A673 (cell line): ENCODE data around the gene ZNRF3. TPM values are rescaled to one million over a fixed set of nuclear protein-coding genes. Genes with fewer than 3 reads are reported as not detected.

Source experiments
- BruUV-seq: library from RNA; stranded (reverse); fragments of 400-500 nt; replicated peaks from 2 replicates; lab custom pipeline; 2021; lab: Mats Ljungman, UMichigan
- CTCF ChIA-PET: fragments of 300-600 bp; sonication (Branson Sonifier 250); formaldehyde crosslinking; loops from one replicate; lab custom pipeline; 2022; ENCODE audit warnings: antibody characterized with exemption; lab: Charles Lee
- POLR2A ChIA-PET: fragments of 300-600 bp; sonication (Branson Sonifier 250); formaldehyde crosslinking; loops from one replicate; lab custom pipeline; 2022; ENCODE audit warnings: antibody characterized with exemption; ENCODE audit not compliant: low non-redundant PET; lab: Charles Lee
- DNase-seq: peaks from one replicate; pipeline ENCODE4 v3.0.0-alpha.2; 2015; ENCODE audit warnings: low spot score
- H3K27ac ChIP-seq: fragments of 200-600 bp; sonication (generic); 2 replicates; pipeline ENCODE4 v1.5.1; 2016; ENCODE audit warnings: mixed run types, low read depth, mild to moderate bottlenecking, mixed read lengths, antibody characterized with exemption, low read length; ENCODE audit not compliant: poor library complexity, severe bottlenecking
- H3K27me3 ChIP-seq: fragments of 200-600 bp; sonication (generic); replicated peaks from 2 replicates; pipeline ENCODE4 v1.6.1; 2017; ENCODE audit warnings: mixed run types, low read depth, mild to moderate bottlenecking, mixed read lengths, antibody characterized with exemption, low read length; ENCODE audit not compliant: insufficient read depth, poor library complexity
- H3K36me3 ChIP-seq: fragments of 200-600 bp; sonication (generic); 2 replicates; pipeline ENCODE4 v1.6.1; 2016; ENCODE audit warnings: mixed run types, mild to moderate bottlenecking, mixed read lengths, antibody characterized with exemption, low read length; ENCODE audit not compliant: insufficient read depth, poor library complexity, severe bottlenecking
- H3K4me1 ChIP-seq: fragments of 200-600 bp; sonication (generic); 2 replicates; pipeline ENCODE4 v1.6.1; 2017; ENCODE audit warnings: mixed run types, mild to moderate bottlenecking, mixed read lengths, antibody characterized with exemption, low read length; ENCODE audit not compliant: insufficient read depth, poor library complexity, severe bottlenecking
- H3K4me3 ChIP-seq: fragments of 200-600 bp; sonication (generic); 2 replicates; pipeline ENCODE4 v1.5.1; 2016; ENCODE audit warnings: low read depth, mixed run types, mild to moderate bottlenecking, mixed read lengths, low read length; ENCODE audit not compliant: poor library complexity, severe bottlenecking
- H3K9me3 ChIP-seq: fragments of 200-600 bp; sonication (generic); 2 replicates; pipeline ENCODE4 v1.6.1; 2016; ENCODE audit warnings: mixed run types, low read depth, mild to moderate bottlenecking, mixed read lengths, antibody characterized with exemption, low read length; ENCODE audit not compliant: poor library complexity, severe bottlenecking
- EZH2 ChIP-seq: fragments of 200-600 bp; sonication (generic); IDR thresholded peaks from 2 replicates; pipeline ENCODE4 v1.6.1; 2017; ENCODE audit warnings: borderline replicate concordance, low read depth, mild to moderate bottlenecking, mixed read lengths, antibody characterized with exemption, low read length; ENCODE audit not compliant: poor library complexity, severe bottlenecking
- intact Hi-C: fragments of 100-400 bp; cut with micrococcal nuclease; formaldehyde crosslinking; loops from one replicate; pipeline ENCODE4 v1.10.0; 2022; ENCODE audit not compliant: unreplicated experiment
- total RNA-seq: library from RNA; stranded (reverse); gene quantifications from 2 replicates; pipeline ENCODE4 v1.2.3, GENCODE V29; 2021
- TF ChIP-seq, protein P1 (sequence below): fragments of 300-800, 200-600 bp; sonication (generic); conservative IDR thresholded peaks from 2 replicates; pipeline ENCODE4 v1.5.1; 2017; ENCODE audit warnings: low read depth, mild to moderate bottlenecking, antibody characterized with exemption, low read length, moderate library complexity, mixed read lengths

The ZNRF3 gene
- total RNA-seq, 1 experiment from 2014 or later: 11.9 TPM

DNA sequence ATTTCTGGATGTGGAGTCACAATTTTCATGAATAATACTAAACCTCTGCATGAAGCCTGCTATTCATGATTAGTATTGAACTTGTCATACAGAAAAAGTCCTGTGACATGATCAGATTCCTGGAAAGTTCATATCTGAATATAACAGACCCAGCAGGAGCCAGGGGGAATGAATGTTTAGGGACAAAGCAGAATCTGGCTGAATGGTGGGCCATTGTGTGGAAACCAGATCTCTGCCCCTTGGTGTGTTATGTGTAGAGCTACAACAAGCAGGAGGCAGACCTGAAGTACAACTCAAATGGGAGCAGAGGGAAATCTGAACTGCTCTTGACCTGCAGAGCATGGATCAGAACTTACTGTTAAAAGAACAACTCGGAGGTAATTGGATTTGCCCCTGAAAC is 219.7 kb downstream of the ZNRF3 start:
- no TSS peak for BruUV-seq
- H3K27ac ChIP-seq: no peak overlapping the region
- no peaks in the 10 kb centered on the region for H3K9me3 ChIP-seq
- ChIA-PET CTCF (no interaction called here), POLR2A (no interaction called here)
- DNase-seq: no peak
- H3K4me3 ChIP-seq: no peak overlapping the region
- H3K27me3 ChIP-seq: no peaks in the 10 kb centered on the region
- H3K36me3 ChIP-seq: no peaks in the 10 kb centered on the region
- H3K4me1 ChIP-seq: peaks cover 26% of the 10 kb centered on the region
- TF ChIP-seq EZH2: no peak
- TF ChIP-seq, protein P1, sequence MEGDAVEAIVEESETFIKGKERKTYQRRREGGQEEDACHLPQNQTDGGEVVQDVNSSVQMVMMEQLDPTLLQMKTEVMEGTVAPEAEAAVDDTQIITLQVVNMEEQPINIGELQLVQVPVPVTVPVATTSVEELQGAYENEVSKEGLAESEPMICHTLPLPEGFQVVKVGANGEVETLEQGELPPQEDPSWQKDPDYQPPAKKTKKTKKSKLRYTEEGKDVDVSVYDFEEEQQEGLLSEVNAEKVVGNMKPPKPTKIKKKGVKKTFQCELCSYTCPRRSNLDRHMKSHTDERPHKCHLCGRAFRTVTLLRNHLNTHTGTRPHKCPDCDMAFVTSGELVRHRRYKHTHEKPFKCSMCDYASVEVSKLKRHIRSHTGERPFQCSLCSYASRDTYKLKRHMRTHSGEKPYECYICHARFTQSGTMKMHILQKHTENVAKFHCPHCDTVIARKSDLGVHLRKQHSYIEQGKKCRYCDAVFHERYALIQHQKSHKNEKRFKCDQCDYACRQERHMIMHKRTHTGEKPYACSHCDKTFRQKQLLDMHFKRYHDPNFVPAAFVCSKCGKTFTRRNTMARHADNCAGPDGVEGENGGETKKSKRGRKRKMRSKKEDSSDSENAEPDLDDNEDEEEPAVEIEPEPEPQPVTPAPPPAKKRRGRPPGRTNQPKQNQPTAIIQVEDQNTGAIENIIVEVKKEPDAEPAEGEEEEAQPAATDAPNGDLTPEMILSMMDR: no peak
- intact Hi-C loops: loop anchor here (5.0 kb wide), 1 partner anchor 49 kb away; no protein-coding TSS in a partner anchor

DNA sequence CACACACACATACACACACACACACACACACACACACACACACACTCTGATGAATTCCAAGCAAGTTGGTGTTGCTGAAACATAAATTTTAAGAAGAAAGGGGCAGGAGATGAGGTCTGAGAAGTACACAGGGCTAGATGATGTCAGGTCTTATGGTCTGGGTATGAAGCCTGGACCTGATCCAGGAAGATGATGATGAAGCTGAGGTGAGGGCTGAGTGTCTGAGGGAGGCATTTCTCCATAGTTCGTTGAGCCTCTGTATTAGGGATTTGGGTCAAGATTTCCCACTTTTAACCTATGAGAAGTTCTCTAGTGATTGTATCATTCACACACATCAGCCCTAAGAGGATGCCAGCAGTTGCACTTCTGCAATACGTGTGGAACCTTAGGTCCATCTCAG is 222.1 kb downstream of the ZNRF3 start:
- no peaks in the 10 kb centered on the region for H3K9me3 ChIP-seq
- H3K36me3 ChIP-seq: no peaks in the 10 kb centered on the region
- no peak overlapping the region for H3K4me3 ChIP-seq
- intact Hi-C loops: no loop called here
- TF ChIP-seq, protein P1: no peak
- TF ChIP-seq EZH2: no peak
- H3K27me3 ChIP-seq: no peaks in the 10 kb centered on the region
- POLR2A ChIA-PET: no interaction called here
- no peak for DNase-seq
- H3K4me1 ChIP-seq: peaks cover 37% of the 10 kb centered on the region
- no TSS peak for BruUV-seq
- CTCF ChIA-PET: no interaction called here
- H3K27ac ChIP-seq: no peak overlapping the region

GRCh38 chr22:29106839-29107238 is 223.5 kb downstream of the ZNRF3 start:
- intact Hi-C loops: no loop called here
- Histone ChIP-seq H3K4me3 (no peak overlapping the region), H3K9me3 (no peaks in the 10 kb centered on the region), H3K36me3 (no peaks in the 10 kb centered on the region), H3K4me1 (peaks cover 32% of the 10 kb centered on the region), H3K27ac (no peak overlapping the region), H3K27me3 (no peaks in the 10 kb centered on the region)
- POLR2A ChIA-PET: no interaction called here
- no TSS peak for BruUV-seq
- CTCF ChIA-PET: interaction anchor here (0.7 kb wide), 1 partner anchor 47 kb away, joined by 4 read pairs; no protein-coding TSS in a partner anchor
- TF ChIP-seq EZH2: no peak
- TF ChIP-seq, protein P1: no peak
- peak; percentile 22 for DNase-seq

Other genes starting within 250 kb of the ZNRF3 start
- gene TTC28, start 203.7 kb upstream of the ZNRF3 start, total RNA-seq: 48.7 and 55.8 TPM in 2 replicates
- 53.7 and 65.8 TPM in 2 replicates for gene CHEK2, start 141.8 kb upstream of the ZNRF3 start, total RNA-seq
- 19.6 and 22.5 TPM in 2 replicates for gene HSCB, start 141.5 kb upstream of the ZNRF3 start, total RNA-seq
- gene CCDC117, start 110.9 kb upstream of the ZNRF3 start, total RNA-seq: 30.8 and 33.5 TPM in 2 replicates
- gene XBP1, start 83.0 kb upstream of the ZNRF3 start, total RNA-seq: 65.4 and 66.3 TPM in 2 replicates
- gene C22orf31, start 178.3 kb downstream of the ZNRF3 start, total RNA-seq: not detected in 2 replicates
- 4.2 and 9.6 TPM in 2 replicates for gene KREMEN1, start 189.5 kb downstream of the ZNRF3 start, total RNA-seq